ENCODE data around the gene DSEL.

The DSEL gene
- 2.4 to 2.8 reads per million in 2 donors for total RNA-seq

- DNase-seq: peak; percentile 88 to 98 (median 93)
Observed at GRCh38 chr18:67516539-67517443, at the start of gene DSEL. DSEL (minus strand) TSS chr18:67516720; CDS start chr18:67514608, 2,112 bp downstream.

DNA sequence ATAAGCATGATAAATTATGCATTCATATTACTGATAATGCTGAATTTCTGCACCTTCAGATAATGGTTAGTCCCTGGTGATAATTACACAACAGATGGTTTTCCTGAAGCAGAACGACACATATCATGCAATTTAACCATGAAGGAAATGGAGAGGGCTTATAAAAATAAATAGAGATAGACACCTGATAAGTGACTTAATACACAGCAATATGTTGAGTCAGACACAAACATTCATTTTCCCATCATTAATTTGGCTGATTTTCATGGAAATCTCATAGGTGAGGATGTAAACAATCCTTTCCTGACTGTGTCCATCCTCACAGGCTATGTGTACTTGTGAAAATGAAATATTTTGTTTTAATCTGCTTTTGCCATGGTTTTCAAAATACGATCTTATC, 36.9 kb upstream of the DSEL start:
- DNase-seq: no peak

DNA sequence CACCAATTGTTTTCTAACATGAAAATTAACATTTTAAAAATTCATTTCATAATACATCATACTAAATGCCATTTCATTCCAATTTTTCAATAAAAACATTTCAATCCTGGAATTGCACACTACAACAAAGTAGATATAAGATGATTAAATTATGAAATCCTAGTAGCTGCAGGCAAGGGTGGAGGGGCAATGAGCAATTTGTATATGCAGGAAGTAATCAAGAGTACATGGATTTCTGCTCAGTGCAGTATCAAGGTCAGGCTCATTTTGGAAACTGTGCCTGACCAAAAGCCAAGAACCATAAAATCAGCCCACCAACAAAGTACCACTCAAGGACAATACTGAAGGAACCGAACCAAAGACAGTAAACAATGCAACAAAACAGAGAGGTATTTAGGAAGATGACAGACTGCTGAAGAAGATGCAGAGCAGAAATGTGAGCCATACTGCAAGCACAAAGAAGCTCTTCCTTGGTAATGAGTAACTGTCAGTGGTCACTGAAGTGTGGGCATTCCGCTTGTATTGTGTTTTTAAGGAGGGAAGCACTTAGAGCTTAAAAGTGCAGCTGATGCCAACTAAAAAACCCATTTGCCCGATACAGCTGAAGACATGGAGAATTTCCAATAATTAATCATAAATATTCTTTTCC, 34.5 kb upstream of the DSEL start:
- no peak for DNase-seq

DNA sequence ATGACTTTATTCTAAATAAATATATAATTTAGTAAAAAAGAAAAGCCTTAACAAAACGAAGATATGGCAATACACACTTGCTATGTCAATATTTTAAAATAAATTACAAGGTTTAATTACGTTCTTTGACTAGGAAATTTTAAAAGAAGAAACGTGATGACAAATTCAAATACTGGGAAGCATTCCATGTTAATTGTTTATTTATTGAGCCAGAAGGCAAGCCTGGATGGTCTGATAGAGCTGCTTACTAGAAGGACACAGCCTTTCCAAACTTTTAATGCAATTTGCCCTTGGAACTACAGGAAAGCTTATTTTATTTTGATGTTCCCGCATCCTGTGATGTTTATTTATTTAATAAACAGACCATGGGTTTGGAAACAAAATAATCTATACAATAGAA, 33.4 kb upstream of the DSEL start:
- no peak for DNase-seq

DNA sequence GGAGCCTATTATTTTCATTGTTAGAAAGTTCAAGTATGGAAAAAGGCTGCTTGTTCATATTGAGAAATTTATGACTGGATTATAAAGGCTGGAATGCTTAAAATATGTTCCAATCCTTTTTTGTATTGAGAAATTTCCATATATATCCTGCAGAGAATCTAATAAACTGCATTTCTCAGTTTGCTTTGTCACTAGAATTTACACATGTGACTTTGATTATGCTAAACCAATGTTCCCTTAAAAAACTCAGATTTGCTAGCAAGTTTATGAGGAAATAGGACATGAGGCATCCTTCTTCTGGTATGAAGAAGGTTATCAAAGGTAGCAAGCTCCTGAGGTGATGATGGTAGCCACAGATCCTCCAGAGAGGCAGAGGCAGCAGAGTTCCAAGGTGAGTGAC, 29.2 kb upstream of the DSEL start:
- DNase-seq: no peak

DNA sequence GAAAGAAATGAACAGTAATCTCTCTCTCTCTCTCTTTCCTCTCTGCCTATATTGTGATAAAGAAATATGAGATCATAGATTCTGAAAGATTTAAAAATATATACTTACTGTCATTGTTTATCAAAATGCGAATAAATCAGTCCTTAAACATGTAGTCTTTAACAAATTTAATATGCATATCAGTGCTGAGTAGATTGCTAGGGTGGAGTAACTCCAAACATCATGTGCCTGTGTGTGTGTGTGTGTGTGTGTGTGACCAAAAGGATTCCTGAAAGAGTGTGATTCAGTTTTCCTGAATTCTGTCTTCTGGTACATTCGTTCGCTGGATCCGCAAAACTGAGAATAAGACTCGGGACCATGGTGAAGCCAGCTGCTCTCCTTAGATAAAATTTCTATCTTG, 24.0 kb upstream of the DSEL start:
- no peak for DNase-seq

DNA sequence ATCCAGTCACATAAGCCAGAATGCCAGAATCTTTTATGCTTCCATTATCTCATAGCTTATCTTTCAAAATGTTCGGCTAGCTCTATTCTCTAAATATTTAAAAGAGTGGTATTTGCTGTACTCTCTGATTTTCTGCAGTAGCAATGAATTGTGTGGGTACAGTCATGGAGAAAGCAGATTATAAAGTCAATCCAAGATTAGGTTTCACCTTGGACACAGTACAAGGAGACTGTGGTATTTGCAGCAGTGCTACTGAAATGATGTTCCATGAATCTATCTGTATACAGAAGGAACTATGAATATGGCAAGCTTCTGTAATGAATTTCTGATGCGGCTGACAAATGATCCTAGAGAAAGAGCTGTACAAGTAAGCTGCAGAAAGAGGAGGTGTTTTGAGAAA, 15.4 kb upstream of the DSEL start:
- no peak for DNase-seq

DNA sequence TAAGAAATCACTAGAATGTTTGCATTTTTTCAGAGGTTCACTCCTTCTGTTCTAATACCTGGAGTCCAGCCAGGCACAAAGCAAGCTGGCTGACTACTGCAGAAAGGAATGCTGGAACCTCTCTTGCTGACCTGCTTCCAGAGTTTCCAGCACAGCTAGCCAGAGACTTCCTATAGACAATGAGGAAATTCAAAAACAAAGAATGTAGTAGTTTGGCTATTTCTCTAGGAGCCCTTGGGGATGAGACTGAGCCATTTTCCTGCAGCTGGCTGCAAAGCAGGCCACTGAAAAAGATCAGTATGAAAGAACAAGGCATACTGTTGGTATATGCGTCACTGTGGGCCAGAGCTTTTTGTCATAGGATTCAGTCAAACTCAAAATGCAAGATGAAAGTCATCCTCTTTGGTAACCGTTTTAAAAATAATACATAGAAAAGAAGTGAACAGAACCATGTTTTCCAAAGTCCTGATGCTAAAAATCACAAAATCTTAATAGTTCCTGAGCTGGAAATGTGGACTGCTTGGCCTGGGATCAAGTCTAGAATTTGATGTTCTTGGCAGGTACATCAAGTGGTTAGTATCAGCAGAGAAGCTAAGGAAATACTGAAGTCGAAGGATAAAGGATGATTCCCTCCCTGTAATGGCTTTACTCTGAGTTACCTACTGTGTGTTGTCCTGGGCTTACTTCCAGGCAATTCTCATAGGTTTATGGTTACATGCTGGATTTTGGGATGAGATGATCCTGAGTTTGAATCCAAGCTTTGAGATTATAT, 9.0 kb upstream of the DSEL start:
- no peak for DNase-seq

DNA sequence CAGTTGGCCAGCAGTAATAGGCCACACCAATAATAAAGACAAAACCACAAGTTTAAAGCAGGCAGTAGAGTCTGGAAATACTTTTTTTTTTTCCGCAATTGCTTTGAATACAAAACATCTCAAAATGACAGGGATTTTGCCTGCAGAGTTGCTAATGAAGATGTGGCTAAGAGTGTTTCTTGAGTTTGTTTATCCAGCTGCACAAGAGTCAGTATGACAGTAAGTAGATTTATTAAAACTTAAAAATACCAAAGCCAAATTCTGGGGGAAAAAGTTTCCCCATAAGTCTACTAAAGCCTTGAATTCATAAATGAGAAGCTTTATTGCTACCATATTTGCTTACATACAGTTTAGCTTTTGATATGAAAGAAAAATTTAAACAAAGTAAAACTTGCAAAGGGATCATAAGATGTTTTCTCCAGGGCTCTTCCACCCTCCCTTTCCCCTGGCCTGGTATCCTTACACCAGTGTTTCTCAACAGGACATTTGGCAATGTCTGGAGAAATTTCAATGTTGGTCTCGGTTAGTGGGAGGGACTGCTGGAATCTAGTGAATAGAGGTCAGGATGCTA, 3.9 kb upstream of the DSEL start:
- no peak for DNase-seq

- DNase-seq: no peak
Observed at GRCh38 chr18:67519592-67519991, 3.1 kb upstream of the DSEL start.

- no peak for DNase-seq
Observed at GRCh38 chr18:67518566-67518965, 2.0 kb upstream of the DSEL start.

GRCh38 chr18:67517444-67517765, 885 bp upstream of the DSEL start:
- no peak for DNase-seq

DNA sequence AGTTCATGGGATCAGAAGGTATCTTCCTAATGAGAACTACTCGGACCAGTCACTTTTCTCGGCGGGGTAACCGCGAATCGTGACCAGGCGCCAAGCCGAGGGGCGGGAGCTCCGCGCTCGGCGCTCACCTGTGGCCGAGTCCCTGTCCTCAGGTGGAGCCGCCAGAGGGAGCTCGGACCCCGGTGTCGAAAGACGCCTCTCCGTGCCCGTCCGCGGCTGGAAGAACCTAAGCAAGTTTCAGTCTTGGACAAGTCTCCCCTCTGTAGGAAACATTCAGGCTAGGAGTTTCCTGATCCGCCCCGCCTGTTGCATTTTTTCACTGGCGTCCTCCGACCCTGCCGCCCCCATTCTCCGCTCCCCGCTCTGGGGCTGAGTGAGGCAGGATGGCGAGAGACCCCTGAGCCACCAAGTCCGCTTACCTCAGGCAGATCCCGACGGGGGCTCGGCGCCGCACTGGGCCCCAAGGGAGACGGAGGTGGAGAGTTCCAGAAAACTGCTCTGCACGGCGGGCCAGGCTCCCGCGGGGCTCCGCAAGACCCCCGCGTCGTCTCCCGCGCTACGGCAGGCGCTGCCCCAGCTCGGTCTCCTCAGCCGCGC, 480 bp downstream of the DSEL start:
- DNase-seq: peak; percentile 12 to 41 (median 24)

DNA sequence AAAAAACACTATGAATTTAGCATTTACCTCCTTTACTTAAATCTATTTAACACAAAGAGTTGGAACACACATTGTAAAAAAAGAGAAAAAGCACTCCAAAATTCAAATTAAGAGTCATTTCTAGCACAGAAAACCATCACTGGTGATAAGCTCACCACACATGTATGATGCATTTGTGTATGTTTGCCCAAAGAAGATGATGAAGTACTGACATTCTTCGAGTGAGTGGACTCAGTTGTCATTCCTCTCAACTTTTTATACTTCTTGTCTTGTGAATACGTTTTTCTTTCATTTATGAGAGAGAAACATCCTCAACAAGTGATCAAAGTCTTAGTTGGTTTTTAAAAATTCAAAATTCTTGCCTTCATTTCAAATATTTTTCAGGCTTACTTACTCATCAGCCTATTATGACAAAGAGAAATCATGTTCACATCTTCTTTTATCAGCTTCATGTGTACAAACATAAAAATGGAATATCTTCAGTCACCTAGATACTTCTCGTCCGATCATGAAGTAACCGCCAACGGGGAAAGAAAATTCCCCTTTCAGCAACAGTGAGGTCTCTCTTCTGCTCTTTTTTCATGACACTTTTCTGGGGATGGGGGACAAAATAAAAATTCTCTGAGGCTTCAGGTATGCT, 1.5 kb downstream of the DSEL start:
- peak in 1 of 5 experiments; percentile 11 for DNase-seq

DNA sequence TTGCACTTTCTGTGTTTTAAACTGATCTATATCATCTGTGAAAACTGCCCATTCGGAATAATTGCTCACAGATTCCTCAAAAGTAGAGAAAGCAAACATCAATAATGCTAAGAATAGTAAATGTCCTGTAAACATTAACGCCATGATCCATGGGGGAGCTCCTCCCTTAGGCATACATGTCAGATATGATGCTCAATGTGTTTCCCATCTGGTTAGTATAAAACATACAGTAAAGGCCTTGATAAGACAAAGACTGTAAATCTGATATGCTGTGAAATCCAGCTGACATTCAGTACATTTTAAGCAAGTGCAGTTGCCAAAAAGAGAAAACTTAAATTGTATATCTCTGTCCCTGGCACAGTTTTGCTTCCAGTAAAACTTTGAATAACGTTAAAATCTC, 2.1 kb downstream of the DSEL start:
- DNase-seq: no peak

DNA sequence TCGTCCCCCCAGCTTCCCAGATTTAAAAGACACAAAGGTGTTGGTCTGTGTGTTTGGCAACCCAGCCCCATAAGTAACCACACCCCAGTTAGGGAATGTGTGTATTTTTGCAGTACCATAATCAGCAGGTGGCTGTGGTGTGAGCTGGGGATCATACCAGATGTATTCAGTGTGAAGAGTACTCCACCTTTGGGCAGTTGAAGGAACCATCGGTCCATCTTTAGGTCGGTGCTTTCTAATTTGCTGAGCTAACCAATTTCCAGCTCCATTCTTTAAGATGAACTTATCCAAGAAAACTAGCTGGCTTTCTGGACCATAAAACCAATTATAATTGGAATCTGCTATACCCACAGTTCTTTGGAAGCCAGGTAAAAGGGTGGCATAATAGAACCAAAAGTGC, 3.2 kb downstream of the DSEL start:
- peak in 1 of 5 experiments; percentile 16 for DNase-seq

- no peak for DNase-seq
Observed at GRCh38 chr18:67511840-67512239, 4.7 kb downstream of the DSEL start.

GRCh38 chr18:67510831-67511230, 5.7 kb downstream of the DSEL start:
- DNase-seq: no peak

- DNase-seq: no peak
Observed at GRCh38 chr18:67509741-67510391, 6.7 kb downstream of the DSEL start.

DNA sequence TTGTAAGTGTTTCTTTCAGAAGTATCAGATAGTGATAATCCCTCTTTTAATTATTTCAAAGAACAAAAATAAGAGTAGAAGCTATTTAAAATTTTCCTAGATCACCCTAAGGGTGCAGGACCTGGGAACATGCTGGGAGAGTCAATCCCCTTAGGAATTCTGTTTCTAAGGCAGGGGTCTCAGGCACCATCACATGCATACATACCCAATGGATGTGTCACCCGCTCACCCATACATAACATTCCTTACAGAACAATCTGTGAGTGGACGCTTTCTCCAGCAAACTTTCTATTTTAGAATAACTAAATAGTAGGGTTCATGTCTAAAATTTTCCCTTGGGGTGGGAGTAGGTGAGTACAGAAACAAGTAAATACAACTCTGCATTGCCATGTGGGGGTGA, 8.4 kb downstream of the DSEL start:
- no peak for DNase-seq

- no peak for DNase-seq
Observed at GRCh38 chr18:67504739-67505138, 11.8 kb downstream of the DSEL start.

Measured in T-helper 2 cell (primary cell).